M059J (cell line): Measurements from ENCODE around the gene KCND1. TPM values are rescaled to one million over a fixed set of nuclear protein-coding genes. Genes with fewer than 3 reads are reported as not detected.
A peak's percentile ranks its signal among the peaks of the same experiment; 100 is the strongest.

ENCODE experiments used
- DNase-seq: peaks from one replicate; pipeline ENCODE4 v3.0.0-alpha.2; 2012; ENCODE audit warnings: low read depth
- total RNA-seq: library from RNA; depleted of rRNA; stranded (reverse); fragments of >200 nt; shearing (Covaris generic); gene quantifications from 2 replicates; pipeline ENCODE4 v1.2.3, GENCODE V29; 2014; rRNA removed

KCND1 gene
- total RNA-seq, 1 experiment from 2014 or later, result 1.7 TPM

DNA sequence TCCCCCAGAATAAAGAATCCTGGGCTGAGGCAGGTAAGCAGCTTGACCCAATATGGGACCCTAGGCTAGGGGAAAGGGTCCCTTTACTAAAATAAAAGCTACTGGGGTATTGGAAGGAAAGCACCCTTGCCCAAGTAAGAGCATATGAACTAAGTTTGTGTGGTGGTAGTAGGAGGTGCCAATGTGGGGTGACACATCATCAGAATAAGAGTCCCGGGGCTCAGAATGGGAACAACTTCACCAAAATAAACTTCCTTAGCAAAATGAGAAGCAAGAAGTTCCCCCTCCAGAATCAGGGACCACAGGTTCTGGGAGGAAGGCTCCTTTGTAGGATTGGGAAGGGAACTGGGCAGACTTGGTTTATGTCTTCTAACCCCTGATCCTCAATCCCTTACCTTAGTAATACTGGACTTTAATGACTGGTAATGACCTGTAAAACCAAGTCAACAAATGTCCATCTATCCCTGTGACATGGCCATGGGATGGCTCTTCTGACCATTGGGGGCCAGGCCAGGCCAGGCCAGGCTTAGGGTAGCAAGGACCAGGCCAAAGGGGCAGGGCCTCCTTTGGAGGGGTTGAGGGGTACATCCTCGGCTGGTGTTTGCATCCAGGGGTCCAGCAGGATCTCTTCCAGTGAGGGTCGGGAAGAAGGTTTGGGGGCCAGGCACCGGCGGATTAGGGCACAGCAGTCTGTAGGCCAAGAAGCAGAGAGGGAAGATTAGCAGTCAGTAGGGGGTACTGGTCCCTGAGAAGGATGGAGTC lies 57.9 kb downstream of the KCND1 start:
- no peak for DNase-seq

DNA sequence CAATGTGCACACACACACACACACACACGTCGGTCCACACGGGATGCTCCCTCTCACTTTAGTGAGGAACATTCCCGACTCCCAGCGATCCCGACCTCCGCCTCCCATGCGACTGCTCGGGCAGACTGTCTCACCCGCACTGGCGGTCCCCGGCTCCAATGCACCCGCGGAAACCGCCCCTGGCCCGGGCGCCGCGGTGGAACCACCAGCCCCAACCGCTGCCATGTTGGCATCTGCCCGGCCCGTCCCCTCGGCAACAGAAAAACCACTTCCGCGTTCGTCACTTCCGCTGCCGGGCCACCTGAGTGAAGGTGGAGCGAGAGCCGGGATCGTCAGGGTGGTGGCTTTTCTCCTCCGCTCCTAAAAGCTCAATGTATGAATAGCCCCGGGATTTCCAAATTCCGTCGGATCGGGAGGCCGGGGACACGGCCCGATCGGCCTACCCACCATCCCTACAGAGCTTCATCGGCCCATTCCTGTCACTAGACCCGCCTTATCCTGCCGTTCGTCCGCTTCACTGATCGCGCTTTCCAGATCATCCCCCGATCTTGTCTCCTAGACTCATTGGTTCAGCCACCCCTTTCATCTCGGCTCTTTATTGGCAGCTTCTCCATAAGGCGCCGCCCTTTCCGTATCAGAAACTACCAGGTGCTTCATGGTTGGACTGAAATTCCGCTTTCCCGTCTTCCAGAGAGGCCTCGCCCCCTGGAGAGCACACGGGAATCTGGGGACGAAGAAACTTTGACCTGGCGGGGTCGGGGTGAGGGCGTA lies 60.0 kb downstream of the KCND1 start, which contains the start of gene SLC35A2:
Gene SLC35A2 (minus strand): TSS at position 235 of the 771 bp plus-strand sequence. CDS start 10 bp downstream, at position 225.
- peak; percentile 89 for DNase-seq

Other genes starting within 250 kb of the KCND1 start
- gene GLOD5, start 210.1 kb downstream of the KCND1 start, total RNA-seq, result not detected in 2 replicates
- gene GATA1, start 185.3 kb downstream of the KCND1 start, total RNA-seq, result not detected in 2 replicates
- gene HDAC6, start 169.8 kb downstream of the KCND1 start, total RNA-seq, result 44.8 and 50.7 TPM in 2 replicates
- gene ERAS, start 145.3 kb downstream of the KCND1 start, total RNA-seq, result not detected in 2 replicates
- 4.1 and 9.0 TPM in 2 replicates for gene PCSK1N, start 136.2 kb downstream of the KCND1 start, total RNA-seq
- 77.6 and 90.8 TPM in 2 replicates for gene TIMM17B, start 74.1 kb downstream of the KCND1 start, total RNA-seq
- 44.6 and 53.9 TPM in 2 replicates for gene PQBP1, start 73.9 kb downstream of the KCND1 start, total RNA-seq
- 70.5 and 77.8 TPM in 2 replicates for gene SLC35A2, start 60.2 kb downstream of the KCND1 start, total RNA-seq
- gene PIM2, start 52.8 kb downstream of the KCND1 start, total RNA-seq, result 14.2 and 14.3 TPM in 2 replicates
- gene OTUD5, start 14.2 kb downstream of the KCND1 start, total RNA-seq, result 27.3 and 54.4 TPM in 2 replicates
- gene GRIPAP1, start 30.4 kb upstream of the KCND1 start, total RNA-seq, result 20.1 and 46.6 TPM in 2 replicates
- 40.9 and 71.6 TPM in 2 replicates for gene TFE3, start 71.5 kb upstream of the KCND1 start, total RNA-seq
- 0.07 and 1.1 TPM in 2 replicates for gene CCDC120, start 87.2 kb upstream of the KCND1 start, total RNA-seq
- gene PRAF2, start 102.2 kb upstream of the KCND1 start, total RNA-seq, result 25.0 and 29.3 TPM in 2 replicates
- 39.5 and 45.2 TPM in 2 replicates for gene WDR45, start 108.0 kb upstream of the KCND1 start, total RNA-seq
- gene GPKOW, start 151.9 kb upstream of the KCND1 start, total RNA-seq, result 35.9 and 49.1 TPM in 2 replicates
- 0.10 and 4.3 TPM in 2 replicates for gene MAGIX, start 190.9 kb upstream of the KCND1 start, total RNA-seq
- gene PLP2, start 200.1 kb upstream of the KCND1 start, total RNA-seq, result 147 and 217 TPM in 2 replicates
- 5.8 and 14.9 TPM in 2 replicates for gene PRICKLE3, start 214.5 kb upstream of the KCND1 start, total RNA-seq
- 0.25 and 0.54 TPM in 2 replicates for gene SYP, start 228.3 kb upstream of the KCND1 start, total RNA-seq